Fibroblast of peridontal ligament (primary cell): Measurements from ENCODE around the gene COX4I1.
A peak's percentile ranks its signal among the peaks of the same experiment; 100 is the strongest.

Experiments used
- DNase-seq: peaks from one replicate; pipeline ENCODE4 v3.0.0-alpha.2; 2010; ENCODE audit errors: extremely low read depth

COX4I1 gene

GRCh38 chr16:85767531-85767930 lies 32.0 kb upstream of the COX4I1 start:
- DNase-seq: peak; percentile 80

DNA sequence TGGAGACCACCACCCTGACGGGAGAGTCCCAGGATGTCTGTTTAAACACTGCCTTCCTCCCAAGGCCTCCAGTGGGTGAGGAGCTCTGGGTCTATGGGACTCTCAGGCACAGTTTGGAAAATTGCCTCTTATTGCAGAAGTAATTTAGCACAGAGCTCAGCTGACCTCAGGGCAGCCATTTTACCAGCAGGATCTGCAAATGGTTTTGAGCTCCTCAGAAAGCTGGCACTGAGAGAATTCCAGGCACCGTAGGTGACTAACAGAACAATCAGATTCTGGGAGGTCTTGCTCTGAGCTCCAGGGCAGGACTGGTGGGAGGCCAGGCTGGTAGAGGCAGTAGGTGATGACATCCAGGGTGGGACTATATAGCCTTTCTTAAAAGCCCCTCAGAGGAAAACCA lies 31.3 kb upstream of the COX4I1 start:
- DNase-seq: no peak

DNA sequence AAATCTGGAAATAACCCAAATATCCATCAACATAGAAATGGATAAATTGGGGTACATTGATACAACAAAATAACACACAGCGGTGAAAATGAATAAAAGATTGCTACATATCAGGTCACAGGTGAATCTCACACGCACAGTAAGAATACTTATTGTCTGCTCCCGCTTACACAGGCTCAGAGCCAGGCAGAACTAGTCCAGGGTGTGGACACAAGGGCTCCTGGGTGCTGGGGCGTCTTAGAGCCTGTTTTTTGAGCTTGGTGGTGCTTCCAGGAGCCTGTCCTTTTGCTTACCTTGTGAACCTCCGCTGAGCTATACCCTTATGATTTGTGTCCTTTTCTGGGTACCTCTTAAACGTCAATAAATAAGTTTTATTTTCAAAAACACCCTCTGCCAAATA lies 28.8 kb upstream of the COX4I1 start:
- no peak for DNase-seq

DNA sequence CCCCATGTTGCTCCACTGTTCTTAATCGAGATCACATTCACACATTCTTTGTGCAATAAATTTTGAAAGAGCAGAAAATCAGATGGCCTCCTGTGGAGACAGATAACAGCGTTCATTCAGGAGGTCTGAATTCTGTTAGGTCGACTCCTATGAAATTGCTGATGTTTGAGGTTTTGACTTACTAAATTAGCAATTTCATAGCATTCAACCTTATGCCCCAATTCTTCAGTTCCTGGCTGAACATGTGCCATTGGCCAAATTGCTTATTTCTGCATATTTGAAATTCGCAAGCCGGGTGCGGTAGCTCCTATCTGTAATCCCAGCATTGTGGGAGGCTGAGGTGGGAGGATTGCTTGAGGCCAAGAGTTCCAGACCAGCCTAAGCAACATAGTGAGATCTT lies 26.5 kb upstream of the COX4I1 start:
- no peak for DNase-seq

DNA sequence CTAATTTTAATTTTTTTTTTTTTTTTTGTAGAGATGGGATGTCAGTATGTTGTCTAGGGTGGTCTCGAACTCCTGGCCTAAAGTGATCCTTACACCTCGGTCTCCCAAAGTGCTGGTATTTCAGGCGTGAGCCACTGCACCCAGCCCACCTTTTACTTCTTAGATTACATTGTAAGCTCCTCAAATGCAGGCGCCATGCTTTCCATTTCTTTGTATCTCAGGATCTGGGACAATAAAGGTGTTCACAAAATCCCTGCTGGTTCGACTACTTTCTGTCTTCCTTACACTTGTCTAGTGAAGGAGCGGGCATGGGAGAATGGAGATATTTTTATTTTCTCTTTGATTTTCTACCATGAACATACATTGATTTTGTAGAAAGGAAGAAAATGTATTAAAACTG lies 25.4 kb upstream of the COX4I1 start:
- no peak for DNase-seq

DNA sequence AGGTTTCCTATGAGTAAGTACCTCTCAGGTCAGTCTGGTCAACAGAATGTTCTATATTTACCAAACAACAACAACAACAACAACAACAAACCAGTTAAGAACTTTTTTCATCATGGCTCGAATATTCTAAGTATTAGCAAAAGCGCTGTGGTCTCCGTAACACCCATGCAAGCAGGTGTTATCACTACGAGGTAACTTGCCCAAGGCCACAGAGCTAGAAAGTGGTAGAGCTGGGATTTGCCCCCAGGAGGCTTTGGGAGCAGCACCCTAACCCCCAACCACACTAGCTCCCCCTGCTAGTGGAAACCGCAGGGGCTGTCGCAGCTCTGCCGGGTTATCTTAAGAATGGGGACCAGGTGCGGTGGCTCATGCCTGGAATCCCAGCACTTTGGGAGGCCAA lies 24.7 kb upstream of the COX4I1 start:
- DNase-seq: no peak

DNA sequence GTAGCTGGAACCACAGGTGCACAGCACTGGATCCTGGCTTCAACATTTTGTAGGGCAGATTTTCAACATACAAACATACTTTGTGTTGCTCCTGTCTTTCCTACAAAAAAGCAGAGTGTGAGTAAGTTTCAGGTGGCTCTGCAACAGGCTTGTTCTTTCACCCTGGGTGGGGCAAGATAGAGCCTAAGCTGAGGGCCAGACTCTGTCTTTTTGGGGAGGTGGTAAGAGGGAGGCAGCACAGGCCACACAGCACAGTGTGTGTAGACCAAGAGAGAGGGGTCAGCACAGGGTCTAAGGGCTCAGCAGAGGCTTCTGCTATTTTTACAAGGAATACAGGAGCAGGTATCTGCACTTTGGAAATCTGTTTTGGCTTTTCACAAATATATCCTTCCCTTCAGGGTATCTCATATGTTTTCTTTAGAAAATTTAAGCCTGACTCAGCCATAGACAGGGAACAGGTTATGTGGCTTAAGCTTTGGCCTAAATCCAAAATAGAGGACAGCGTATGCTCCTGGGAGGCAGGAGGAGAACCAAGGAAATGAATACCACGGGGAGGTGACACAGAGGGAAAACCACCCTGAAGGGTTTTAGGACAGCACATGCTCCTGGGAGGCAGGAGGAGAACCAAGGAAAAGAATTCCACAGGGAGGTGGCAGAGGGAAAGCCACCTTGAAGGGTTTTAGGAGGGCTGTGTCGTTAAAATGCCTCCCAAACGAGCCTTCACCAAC lies 21.7 kb upstream of the COX4I1 start:
- DNase-seq: no peak

- DNase-seq: no peak
Measured at GRCh38 chr16:85778873-85779272, 20.6 kb upstream of the COX4I1 start.

DNA sequence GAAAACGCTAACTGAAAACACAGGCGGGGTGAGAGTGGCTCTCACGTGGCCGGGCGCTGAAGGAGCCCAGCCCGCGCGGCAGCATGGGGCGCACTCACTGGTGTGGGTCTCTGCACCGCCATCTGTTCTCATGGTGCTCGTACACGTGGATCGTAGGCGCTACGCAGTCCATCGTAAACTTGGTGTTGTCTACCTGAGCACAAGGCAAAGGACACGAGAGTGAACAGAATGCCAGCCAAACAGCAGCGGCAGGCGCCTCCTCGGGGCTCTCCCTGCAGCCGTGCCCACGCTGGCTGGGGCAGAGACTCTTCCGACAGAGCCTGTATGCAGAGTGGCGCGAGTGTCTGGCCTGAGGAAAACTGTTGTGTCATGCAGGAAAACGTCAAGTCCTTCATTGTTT lies 19.2 kb upstream of the COX4I1 start:
- DNase-seq: no peak

- no peak for DNase-seq
Measured at GRCh38 chr16:85781156-85781555, 18.3 kb upstream of the COX4I1 start.

DNA sequence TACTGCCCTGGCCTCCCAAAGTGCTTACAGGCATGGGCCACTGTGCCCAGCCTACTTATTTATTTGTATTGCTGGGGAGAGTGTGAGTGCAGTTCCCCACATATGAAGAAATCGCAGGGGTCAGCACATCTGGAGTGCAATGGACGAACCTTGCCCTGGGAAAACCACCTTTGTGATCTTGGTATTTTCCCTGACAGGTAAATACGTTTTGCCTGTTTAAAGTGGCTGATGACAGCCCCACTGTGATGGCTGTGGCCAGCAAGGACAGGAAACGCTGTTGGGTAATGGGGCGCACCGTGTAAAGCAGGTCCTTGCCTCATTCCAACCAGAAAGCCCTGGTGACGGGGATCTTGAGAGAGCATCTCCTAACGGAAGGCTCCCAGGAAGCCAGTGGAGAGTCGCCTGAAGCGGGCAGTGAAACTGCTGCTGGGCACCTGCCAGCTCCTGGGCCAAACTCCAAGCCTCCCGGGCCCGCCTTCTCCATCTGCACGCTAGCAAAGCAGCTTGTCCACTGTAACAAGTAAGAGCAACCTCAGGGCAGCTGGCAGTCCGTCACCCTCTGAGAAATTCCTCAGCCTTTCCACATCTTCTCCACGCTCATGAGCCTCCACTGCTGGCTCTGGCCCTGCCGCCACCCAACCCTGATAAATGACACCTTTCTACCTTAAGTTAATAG lies 17.7 kb upstream of the COX4I1 start:
- peak; percentile 53 for DNase-seq

DNA sequence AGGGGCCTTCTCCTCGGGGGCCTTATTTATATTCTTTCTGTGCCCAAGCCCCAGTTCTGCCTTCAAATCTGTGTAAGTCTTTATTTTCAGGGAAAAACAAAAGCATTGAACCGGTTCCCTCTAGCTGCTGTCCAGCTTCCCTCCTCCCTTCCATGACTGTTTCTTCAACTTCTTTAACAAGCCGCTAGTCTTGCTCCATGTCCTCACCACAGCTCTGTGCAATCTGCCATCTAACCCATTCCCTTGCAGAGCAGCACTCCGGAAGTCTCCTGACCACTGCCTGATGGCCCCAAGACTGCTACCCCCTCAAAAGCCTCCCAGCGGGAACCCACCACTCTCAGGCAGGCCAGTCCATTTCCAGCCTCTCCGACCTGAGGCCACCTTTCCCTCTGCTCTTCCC lies 17.0 kb upstream of the COX4I1 start:
- DNase-seq: no peak

- no peak for DNase-seq
Measured at GRCh38 chr16:85783441-85783840, 16.1 kb upstream of the COX4I1 start.

GRCh38 chr16:85784813-85785212 lies 14.7 kb upstream of the COX4I1 start:
- no peak for DNase-seq

- no peak for DNase-seq
Measured at GRCh38 chr16:85785927-85786326, 13.6 kb upstream of the COX4I1 start.

DNA sequence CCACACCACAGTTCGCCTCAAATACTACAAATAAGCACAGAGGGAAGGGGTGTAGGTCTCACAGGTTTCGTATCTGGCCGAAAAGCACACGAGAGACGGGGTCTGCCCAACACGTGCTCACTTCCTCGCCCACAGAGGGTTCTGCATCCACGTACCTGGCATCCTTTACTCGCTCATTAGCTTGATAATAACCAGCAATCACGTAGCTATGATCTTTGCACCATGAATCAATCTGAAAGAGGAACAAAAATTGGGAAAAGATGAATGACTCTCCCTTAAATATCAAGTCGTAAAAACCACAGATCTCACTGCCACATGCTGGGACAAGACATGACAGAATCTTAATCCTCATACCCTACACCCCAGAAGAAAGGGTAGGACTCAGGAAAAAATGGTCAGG lies 10.7 kb upstream of the COX4I1 start:
- DNase-seq: no peak

- no peak for DNase-seq
Measured at GRCh38 chr16:85789773-85790172, 9.7 kb upstream of the COX4I1 start.

DNA sequence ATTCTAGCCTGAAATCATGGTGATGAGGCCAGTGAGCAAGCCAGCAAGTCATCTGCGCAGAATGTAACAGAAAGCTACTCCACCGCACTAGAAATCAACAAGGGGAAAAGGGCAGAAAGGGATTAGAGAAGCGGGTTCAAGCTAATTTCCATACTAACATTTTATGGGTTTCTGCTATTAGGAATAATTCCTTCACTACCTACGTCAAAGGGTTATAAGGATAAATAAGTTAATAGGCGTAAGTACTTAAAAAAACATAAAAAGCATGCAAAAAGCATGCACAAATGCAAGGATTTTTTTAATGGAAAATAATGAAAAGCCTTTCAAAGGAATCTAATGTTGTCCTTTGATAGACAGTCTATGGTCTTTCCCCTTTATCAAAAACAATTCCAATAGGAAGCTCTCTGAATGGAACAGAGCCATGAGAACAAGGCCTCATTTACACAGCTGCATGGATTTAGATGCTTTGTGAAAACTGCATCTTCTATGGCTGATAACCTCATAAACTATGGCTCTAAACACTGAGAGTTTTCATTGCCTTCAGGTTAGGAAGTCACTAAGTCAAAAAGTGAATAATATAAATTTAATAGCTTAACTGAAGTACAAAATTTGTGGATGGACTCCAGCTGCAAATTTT lies 5.7 kb upstream of the COX4I1 start:
- no peak for DNase-seq

DNA sequence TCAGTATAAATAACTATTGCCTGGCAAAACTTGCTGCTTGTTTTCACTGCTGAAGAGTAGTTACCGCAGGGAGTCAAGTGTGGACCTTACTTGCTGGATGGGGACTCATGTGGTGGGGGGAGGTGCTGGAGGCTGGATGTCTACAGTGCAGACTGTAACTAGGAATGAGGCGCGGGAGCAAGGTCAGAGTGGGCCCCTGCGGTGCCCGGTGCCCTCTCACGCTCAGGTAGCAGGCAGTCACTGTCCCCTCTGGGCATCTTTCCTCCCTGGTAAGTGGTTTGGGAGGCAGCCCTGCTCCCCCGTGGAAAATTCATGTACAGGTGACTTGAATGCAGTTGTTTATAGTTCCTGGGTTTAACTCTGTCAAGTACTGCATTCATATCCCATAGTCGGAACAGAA lies 4.8 kb upstream of the COX4I1 start:
- DNase-seq: no peak

- no peak for DNase-seq
Measured at GRCh38 chr16:85796152-85796551, 3.3 kb upstream of the COX4I1 start.

DNA sequence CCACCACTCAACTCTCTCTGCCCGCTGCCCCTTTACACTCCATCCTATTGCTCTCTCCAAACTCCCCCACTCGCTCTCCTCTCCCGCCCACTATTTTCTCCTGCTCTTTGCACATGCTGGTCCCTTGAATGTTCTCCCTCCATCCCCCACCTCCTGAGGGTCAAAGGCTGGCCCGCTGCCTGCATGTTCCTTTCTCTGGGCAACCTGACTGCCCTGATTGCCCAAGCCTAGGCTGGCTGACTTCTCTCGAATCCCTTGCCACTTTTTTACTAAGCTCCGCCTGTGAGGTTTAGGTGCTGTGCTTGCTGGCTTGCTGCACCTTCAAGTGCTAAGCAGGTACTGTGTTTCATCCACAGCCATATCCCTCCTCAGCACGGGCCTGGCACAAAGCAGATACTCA lies 2.9 kb upstream of the COX4I1 start:
- DNase-seq: no peak

GRCh38 chr16:85798283-85798776 lies 1.2 kb upstream of the COX4I1 start:
- DNase-seq: no peak

DNA sequence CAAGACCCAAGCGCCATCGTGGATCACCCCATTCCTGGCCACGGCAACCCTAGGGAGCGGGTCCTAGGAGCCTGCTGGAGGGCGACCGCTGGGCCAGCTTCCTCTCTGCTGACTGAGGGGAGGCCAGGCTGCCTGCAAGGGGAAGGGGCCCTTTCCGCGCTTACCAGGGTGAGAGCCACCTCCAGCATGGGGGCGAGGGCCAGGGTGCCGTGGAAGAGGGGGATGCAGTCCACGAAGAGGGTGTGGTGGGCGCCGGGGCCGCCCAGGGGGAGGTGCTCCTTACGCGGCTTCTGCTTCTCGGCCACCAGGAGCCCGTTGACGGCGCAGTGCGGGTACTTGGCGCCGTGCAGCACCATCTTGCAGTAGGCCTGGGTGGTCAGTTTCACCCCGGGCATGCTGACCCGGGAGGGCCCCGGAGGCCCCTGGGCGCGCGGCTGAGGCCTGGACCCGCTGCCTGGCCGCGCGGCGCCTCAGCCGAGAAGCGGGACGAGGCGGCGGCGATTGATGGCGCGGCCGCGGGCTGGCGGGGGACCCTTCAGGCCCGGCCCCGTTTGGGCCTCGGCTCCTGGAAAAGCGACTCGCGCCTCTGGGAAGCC lies 496 bp upstream of the COX4I1 start:
- no peak for DNase-seq
